HG03457 (cell line): ENCODE measurements around the gene C4orf36.

Experiments used
- ATAC-seq: cut with Tn5 transposase; IDR thresholded peaks from one replicate; pipeline ENCODE4 v1.9.1; 2021; ENCODE audit warnings: moderate number of reproducible peaks; ENCODE audit not compliant: unreplicated experiment

Gene C4orf36

GRCh38 chr4:86891762-86892635 is at the start of gene C4orf36:
Gene C4orf36 (minus strand): TSS chr4:86892422. CDS start chr4:86891520, 902 bp downstream.
- ATAC-seq: peak; percentile 58

DNA sequence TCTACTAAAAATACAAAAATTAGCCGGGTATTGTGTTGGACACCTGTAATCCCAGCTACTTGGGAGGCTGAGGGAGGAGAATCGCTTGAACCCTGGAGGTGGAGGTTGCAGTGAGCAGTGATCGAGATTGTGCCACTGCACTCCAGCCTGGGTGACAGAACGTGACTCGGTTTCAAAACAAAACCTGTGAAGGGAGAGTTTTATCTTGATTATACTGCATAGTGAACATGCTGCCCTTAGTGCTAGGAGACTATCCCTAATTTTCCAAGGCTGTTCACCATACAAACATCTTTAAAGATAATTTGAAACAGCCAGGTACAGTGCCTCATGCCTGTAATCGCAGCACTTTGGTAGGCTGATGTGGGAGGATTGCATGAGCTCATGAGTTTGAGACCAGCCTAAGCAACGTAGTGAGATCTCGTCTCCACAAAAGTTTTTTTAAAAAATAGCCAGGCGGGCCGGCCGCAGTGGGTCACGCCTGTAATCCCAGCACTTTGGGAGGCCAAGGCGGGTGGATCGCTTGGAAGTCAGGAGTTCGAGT is 48.8 kb upstream of the C4orf36 start:
- ATAC-seq: no peak

GRCh38 chr4:86939729-86940575 is 47.7 kb upstream of the C4orf36 start:
- ATAC-seq: peak; percentile 56

- no peak for ATAC-seq
Observed at GRCh38 chr4:86938771-86939520, 46.7 kb upstream of the C4orf36 start.

DNA sequence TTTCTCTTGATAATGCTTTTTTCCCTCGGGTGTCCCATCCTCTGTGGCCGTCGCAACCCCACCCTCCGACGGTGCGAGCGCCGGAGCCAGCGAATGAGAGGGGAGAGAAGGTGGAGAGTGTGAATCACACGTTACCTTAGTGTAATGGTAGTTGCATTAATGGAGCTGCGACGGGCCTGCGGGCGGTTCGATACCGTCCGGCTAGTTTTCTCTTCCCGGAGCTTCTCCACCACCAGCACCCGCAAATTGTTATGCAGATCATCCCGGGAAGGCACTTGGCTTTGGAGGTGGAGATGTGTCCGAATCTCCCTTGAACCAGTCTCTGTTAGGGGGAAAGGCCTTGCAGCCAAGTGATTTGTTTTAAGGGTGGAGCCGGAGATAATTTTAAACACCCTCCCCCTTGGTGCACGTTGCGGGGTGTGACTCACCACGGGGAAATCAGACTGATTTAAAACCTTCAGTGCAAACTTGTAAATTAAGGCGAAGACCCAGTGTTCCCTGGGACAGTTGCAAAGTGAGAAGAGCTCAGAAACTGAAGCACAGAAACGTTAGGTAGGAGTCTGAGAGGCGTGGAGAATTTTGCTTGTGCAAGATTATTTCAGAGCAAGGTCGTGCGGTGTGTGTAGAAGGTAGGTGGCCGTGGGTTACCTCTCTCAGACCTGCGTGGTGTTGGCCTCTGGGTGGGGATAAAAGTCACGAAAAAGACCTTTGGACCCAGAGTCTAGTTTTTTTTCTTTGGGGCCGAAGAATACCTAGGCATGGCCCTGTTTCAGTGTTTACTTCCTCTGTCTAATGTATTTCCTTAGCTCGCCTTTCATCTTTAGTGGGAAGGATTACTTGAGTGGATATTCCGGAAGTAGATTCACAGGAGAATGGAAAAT is 43.9 kb upstream of the C4orf36 start:
- peak; percentile 22 for ATAC-seq

DNA sequence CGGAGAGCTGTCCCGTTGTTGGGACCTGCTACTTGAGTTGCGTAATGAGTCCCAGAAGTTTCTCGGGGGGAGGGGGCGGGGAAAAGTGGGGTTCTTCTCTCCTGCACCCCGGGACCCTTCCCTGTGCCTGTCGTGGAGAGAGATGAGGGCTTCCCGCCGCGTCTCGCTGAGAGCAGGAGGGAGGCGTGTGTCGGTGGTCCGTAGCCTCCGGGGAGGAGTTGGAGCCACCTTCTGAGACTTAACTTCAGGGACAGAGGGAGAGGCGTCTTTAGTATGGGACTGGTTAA is 43.3 kb upstream of the C4orf36 start:
- no peak for ATAC-seq

GRCh38 chr4:86934771-86935565 is 42.7 kb upstream of the C4orf36 start, which contains the start of gene AFF1:
Gene AFF1 (plus strand): TSS chr4:86935011. CDS start chr4:86948534, 13,523 bp downstream.
- ATAC-seq: peak; percentile 45

DNA sequence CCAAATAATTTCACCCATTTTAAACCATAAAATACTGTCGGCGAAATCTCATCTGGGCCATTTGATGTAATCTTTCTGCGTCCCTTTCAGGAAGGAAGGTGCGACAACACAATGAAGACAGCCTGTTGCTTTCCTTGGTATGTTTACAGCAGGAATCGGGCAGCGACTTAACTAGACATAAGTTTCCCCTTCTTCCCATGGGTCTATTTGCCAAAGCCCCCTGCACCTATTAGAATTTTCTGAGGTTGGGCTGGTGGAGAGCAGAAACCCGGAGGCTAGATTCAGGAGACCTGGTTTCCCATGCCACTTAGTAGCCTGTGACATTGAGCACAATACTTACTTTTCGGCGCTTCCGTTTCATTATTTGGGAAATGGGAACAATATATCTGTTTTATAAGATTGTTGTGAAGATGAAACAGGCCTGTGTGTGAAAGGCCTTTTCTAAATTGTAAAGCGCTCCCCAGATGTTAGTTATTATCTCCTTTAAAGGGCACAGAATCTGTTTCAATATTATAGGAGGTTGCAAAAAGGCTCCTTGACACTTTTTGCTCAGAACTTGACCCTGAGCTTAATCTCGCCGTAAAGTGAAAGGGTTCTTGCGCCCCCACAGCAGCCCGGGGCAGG is 42.0 kb upstream of the C4orf36 start:
- no peak for ATAC-seq

- ATAC-seq: no peak
Observed at GRCh38 chr4:86928400-86929255, 36.4 kb upstream of the C4orf36 start.

DNA sequence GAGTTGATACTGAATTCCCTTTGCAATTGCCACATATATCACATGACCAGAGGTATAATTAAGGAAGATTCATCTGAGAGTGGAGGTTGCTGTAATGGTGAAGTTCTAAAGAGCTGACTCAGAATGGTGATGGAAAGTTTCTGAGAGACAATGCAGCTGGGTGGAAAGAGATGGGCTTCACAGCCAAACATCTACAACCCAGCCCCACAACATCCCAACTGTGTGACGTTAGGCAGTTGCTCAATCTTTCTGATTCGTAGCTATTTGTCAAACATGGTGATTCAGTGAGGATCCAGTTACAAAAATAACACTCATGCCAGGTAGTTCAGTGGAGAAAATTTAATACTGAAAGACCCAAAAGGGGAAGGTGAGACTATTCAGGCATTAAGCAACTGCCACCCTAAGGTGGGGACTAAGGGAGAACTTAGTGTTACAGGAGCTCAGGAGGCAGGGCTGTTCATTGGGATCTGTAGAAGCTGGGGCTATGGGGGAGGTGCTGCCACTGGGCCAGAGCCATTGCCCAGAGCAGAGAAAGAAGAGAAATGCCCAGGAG is 35.7 kb upstream of the C4orf36 start:
- ATAC-seq: no peak

DNA sequence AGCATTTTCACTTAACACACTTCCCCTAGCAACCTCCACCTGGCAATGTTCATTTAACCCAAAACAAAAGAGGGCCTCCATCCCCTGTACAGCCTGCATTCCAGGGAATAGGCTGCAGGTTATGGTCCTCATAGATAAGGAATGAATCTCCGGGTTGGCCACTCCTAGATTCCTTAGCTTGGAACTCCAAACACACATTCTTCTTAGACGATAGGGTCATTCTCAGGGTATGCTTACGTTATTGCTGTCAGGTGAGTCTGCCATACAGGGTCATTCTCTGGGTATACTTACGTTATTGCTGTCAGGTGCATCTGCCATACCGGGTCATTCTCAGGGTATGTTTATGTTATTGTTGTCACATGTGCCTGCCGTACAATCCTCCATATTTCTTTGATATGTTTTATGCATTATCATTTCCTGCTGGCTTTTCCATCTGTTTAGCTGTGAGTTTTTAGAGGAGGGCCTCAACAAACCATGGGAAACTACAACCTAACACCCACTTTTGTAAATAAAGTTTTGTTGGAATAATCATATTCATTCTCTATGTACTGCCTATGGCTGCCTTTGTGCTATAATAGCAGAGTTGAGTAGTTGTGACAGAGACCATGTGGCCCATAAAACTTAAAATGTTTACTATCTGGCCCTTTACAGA is 34.3 kb upstream of the C4orf36 start:
- ATAC-seq: no peak

DNA sequence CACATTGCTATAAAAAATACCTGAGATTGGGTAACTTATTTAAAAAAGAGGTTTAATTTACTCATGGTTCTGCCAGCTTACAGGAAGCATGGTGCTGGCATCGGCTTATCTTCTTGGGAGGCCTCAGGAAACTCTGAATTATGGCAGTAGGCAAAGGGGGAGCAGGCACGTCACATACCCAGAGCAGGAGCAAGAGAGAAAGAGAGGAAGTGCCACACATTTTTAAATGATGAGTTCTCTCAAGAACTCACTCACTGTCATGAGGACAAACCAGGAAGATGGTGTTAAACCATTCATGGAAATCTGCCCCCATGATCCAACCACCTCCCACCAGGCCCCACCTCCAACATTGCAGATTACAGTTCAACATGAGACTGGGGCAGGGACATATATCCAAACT is 32.6 kb upstream of the C4orf36 start:
- no peak for ATAC-seq

- ATAC-seq: no peak
Observed at GRCh38 chr4:86921608-86922252, 29.5 kb upstream of the C4orf36 start.

DNA sequence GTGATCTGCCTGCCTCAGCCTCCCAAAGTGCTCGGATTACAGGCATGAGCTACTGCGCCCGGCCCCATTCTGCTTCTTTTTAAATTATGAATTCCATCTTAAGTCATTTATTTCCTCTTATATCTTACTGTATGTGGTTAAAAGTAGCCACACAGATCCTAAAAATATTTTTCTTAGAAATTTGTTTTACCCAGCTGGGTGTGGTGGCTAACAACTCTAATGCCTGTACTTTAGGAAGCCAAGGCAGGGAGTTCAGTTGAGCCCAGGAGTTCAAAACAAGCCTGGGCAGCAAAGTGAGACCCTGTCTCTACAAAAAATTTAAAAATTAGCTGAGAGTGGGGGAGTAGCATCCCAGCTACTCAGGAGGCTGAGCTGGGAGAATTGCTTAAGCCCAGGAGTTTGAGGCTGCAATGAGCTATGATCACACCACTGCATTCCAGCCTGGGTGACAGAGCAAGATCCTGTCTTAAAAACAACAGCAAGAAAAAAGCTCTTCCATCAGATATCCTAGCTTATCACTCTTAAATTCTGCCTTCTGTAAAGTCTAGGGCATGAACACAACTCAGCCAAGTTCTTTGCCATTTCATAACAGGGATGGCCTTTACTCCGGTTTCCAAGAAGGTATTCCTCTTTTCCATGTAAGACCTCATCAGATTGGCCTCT is 27.5 kb upstream of the C4orf36 start:
- ATAC-seq: no peak

GRCh38 chr4:86918539-86919072 is 26.4 kb upstream of the C4orf36 start:
- no peak for ATAC-seq
